HG02943 (cell line): ENCODE measurements around the gene PFKP.
A peak's percentile ranks its signal among the peaks of the same experiment; 100 is the strongest.
"Not testable (repeated sequence)": the region's sequence is repeated elsewhere in the genome, so short reads cannot be mapped to it uniquely, and the experiment has no call there.

Experiments used
- ATAC-seq: cut with Tn5 transposase; IDR thresholded peaks from one replicate; pipeline ENCODE4 v1.9.1; 2021; ENCODE audit warnings: mild to moderate bottlenecking, low read depth, moderate library complexity; ENCODE audit not compliant: unreplicated experiment

PFKP gene

GRCh38 chr10:3147117-3147820 is 79.9 kb downstream of the PFKP start:
- no peak for ATAC-seq

GRCh38 chr10:3148041-3148440 is 80.7 kb downstream of the PFKP start:
- ATAC-seq = no peak

GRCh38 chr10:3148994-3149393 is 81.6 kb downstream of the PFKP start:
- no peak for ATAC-seq

GRCh38 chr10:3149918-3150317 is 82.6 kb downstream of the PFKP start:
- no peak for ATAC-seq

- no peak for ATAC-seq
Observed at GRCh38 chr10:3150366-3150765, 83.0 kb downstream of the PFKP start.

- ATAC-seq = no peak
Observed at GRCh38 chr10:3150961-3151360, 83.6 kb downstream of the PFKP start.

- ATAC-seq = no peak
Observed at GRCh38 chr10:3151889-3152565, 84.7 kb downstream of the PFKP start.

GRCh38 chr10:3152566-3152935 is 85.2 kb downstream of the PFKP start:
- no peak for ATAC-seq

GRCh38 chr10:3154666-3155065 is 87.3 kb downstream of the PFKP start:
- no peak for ATAC-seq

- no peak for ATAC-seq
Observed at GRCh38 chr10:3159152-3159551, 91.8 kb downstream of the PFKP start.

- ATAC-seq = no peak
Observed at GRCh38 chr10:3162533-3162932, 95.2 kb downstream of the PFKP start.

- ATAC-seq = no peak
Observed at GRCh38 chr10:3163879-3164278, 96.5 kb downstream of the PFKP start.

- no peak for ATAC-seq
Observed at GRCh38 chr10:3165196-3165595, 97.8 kb downstream of the PFKP start.

GRCh38 chr10:3166496-3167290 is 99.3 kb downstream of the PFKP start:
- no peak for ATAC-seq

GRCh38 chr10:3167611-3168330 is 100.4 kb downstream of the PFKP start:
- no peak for ATAC-seq

GRCh38 chr10:3169271-3169670 is 101.9 kb downstream of the PFKP start:
- ATAC-seq = no peak

- no peak for ATAC-seq
Observed at GRCh38 chr10:3169673-3170072, 102.3 kb downstream of the PFKP start.

GRCh38 chr10:3171488-3171887 is 104.1 kb downstream of the PFKP start:
- not testable (repeated sequence) for ATAC-seq

GRCh38 chr10:3172081-3172445 is 104.7 kb downstream of the PFKP start:
- no peak for ATAC-seq

- peak; percentile 98 for ATAC-seq
Observed at GRCh38 chr10:3172446-3173170, 105.3 kb downstream of the PFKP start, which contains the start of gene PITRM1. TSS of gene PITRM1 (minus strand) at chr10:3172782. CDS start at chr10:3172772, 10 bp downstream.
